ENCODE data around the gene CCDC117.

Gene CCDC117

GRCh38 chr22:28826921-28827320, 54.4 kb downstream of the CCDC117 start:
- DNase-seq (ENCODE audit: low spot score in 2 of 2) (no peak), ATAC-seq (no peak)
- no peak overlapping the region for H3K27ac Mint-ChIP-seq
- peaks cover 26% of the 10 kb centered on the region for H3K36me3 Mint-ChIP-seq
- H3K4me1 Mint-ChIP-seq = peaks cover 30% of the 10 kb centered on the region
- no peaks in the 10 kb centered on the region for H3K9me3 Mint-ChIP-seq
- H3K4me3 Mint-ChIP-seq = no peak overlapping the region

GRCh38 chr22:28829358-28830181, 57.1 kb downstream of the CCDC117 start:
- Mint-ChIP-seq H3K27ac (no peak overlapping the region), H3K36me3 (peaks cover 27% of the 10 kb centered on the region), H3K9me3 (no peaks in the 10 kb centered on the region), H3K4me3 (no peak overlapping the region), H3K4me1 (peaks cover 33% of the 10 kb centered on the region)
- peak; percentile 64 to 85 for DNase-seq (ENCODE audit: low spot score in 2 of 2)
- peak; percentile 61 for ATAC-seq

GRCh38 chr22:28830441-28830840, 57.9 kb downstream of the CCDC117 start:
- Mint-ChIP-seq H3K27ac (no peak overlapping the region), H3K9me3 (no peaks in the 10 kb centered on the region)
- ATAC-seq = no peak

GRCh38 chr22:28831140-28832072, 58.9 kb downstream of the CCDC117 start:
- H3K27ac Mint-ChIP-seq = peak overlapping the region; percentile 88
- H3K4me3 Mint-ChIP-seq = no peak overlapping the region
- peaks cover 33% of the 10 kb centered on the region for H3K4me1 Mint-ChIP-seq

More at GRCh38 chr22:28830441-28830840, 57.9 kb downstream of the CCDC117 start:
- peaks cover 22% of the 10 kb centered on the region for H3K36me3 Mint-ChIP-seq
- no peak for DNase-seq (ENCODE audit: low spot score in 2 of 2)
- H3K4me3 Mint-ChIP-seq = no peak overlapping the region
- H3K4me1 Mint-ChIP-seq = peaks cover 33% of the 10 kb centered on the region

GRCh38 chr22:28832731-28833130, 60.2 kb downstream of the CCDC117 start:
- H3K4me3 Mint-ChIP-seq = no peak overlapping the region
- H3K9me3 Mint-ChIP-seq = no peaks in the 10 kb centered on the region
- ATAC-seq (no peak), DNase-seq (ENCODE audit: low spot score in 2 of 2) (no peak)
- peak overlapping the region; percentile 62 for H3K27ac Mint-ChIP-seq
- H3K4me1 Mint-ChIP-seq = peaks cover 31% of the 10 kb centered on the region
- H3K36me3 Mint-ChIP-seq = peaks cover 22% of the 10 kb centered on the region

More at GRCh38 chr22:28831140-28832072, 58.9 kb downstream of the CCDC117 start:
- Mint-ChIP-seq H3K9me3 (no peaks in the 10 kb centered on the region), H3K36me3 (peaks cover 22% of the 10 kb centered on the region)
- no peak for DNase-seq (ENCODE audit: low spot score in 2 of 2)
- ATAC-seq = no peak

- H3K27ac Mint-ChIP-seq = peak overlapping the region; percentile 62
- H3K9me3 Mint-ChIP-seq = no peaks in the 10 kb centered on the region
- DNase-seq (ENCODE audit: low spot score in 2 of 2) (peak in 1 of 2 donors; percentile 60), ATAC-seq (peak; percentile 98)
- no peak overlapping the region for H3K4me3 Mint-ChIP-seq
- peaks cover 23% of the 10 kb centered on the region for H3K36me3 Mint-ChIP-seq
- peaks cover 26% of the 10 kb centered on the region for H3K4me1 Mint-ChIP-seq
Observed at GRCh38 chr22:28833276-28833923, 60.9 kb downstream of the CCDC117 start.

GRCh38 chr22:28835630-28836189, 63.2 kb downstream of the CCDC117 start:
- Mint-ChIP-seq H3K4me3 (no peak overlapping the region), H3K9me3 (no peaks in the 10 kb centered on the region), H3K27ac (no peak overlapping the region), H3K36me3 (peaks cover 21% of the 10 kb centered on the region), H3K4me1 (peaks cover 26% of the 10 kb centered on the region)
- DNase-seq (ENCODE audit: low spot score in 2 of 2) (no peak), ATAC-seq (no peak)

GRCh38 chr22:28837640-28838039, 65.1 kb downstream of the CCDC117 start:
- DNase-seq (ENCODE audit: low spot score in 2 of 2) (no peak), ATAC-seq (no peak)
- Mint-ChIP-seq H3K27ac (no peak overlapping the region), H3K4me3 (no peak overlapping the region), H3K36me3 (peaks cover 20% of the 10 kb centered on the region), H3K9me3 (no peaks in the 10 kb centered on the region), H3K4me1 (peaks cover 14% of the 10 kb centered on the region)
